Putamen (tissue), 1 donor: ENCODE measurements around the gene P2RX1.
A peak's percentile ranks its signal among the peaks of the same experiment; 100 is the strongest.

Experiments
- DNase-seq: peaks from one replicate; pipeline ENCODE4 v3.0.0-alpha.2; 2016; ENCODE audit warnings: low spot score

Gene P2RX1

GRCh38 chr17:3905017-3905520, 11.2 kb downstream of the P2RX1 start:
- DNase-seq: no peak

GRCh38 chr17:3904501-3904900, 11.8 kb downstream of the P2RX1 start:
- no peak for DNase-seq

- no peak for DNase-seq
Observed at GRCh38 chr17:3903881-3904290, 12.4 kb downstream of the P2RX1 start.

GRCh38 chr17:3903051-3903825, 13.0 kb downstream of the P2RX1 start:
- DNase-seq: no peak

GRCh38 chr17:3900646-3901045, 15.6 kb downstream of the P2RX1 start:
- DNase-seq: no peak

- DNase-seq: no peak
Observed at GRCh38 chr17:3897731-3898130, 18.5 kb downstream of the P2RX1 start.

- no peak for DNase-seq
Observed at GRCh38 chr17:3896968-3897235, 19.4 kb downstream of the P2RX1 start.

- no peak for DNase-seq
Observed at GRCh38 chr17:3896108-3896967, 19.9 kb downstream of the P2RX1 start.

- no peak for DNase-seq
Observed at GRCh38 chr17:3895354-3895753, 20.9 kb downstream of the P2RX1 start.

GRCh38 chr17:3894911-3895343, 21.3 kb downstream of the P2RX1 start:
- DNase-seq: no peak

GRCh38 chr17:3894188-3894587, 22.1 kb downstream of the P2RX1 start:
- no peak for DNase-seq

GRCh38 chr17:3893720-3894116, 22.5 kb downstream of the P2RX1 start:
- no peak for DNase-seq

GRCh38 chr17:3893003-3893719, 23.1 kb downstream of the P2RX1 start, which contains the start of gene CAMKK1:
CAMKK1 (minus strand) TSS chr17:3893053; CDS start chr17:3885687, 7,366 bp downstream.
- peak; percentile 83 for DNase-seq

- DNase-seq: peak; percentile 56
Observed at GRCh38 chr17:3892095-3892998, 23.9 kb downstream of the P2RX1 start.

- DNase-seq: no peak
Observed at GRCh38 chr17:3891626-3892094, 24.6 kb downstream of the P2RX1 start.

GRCh38 chr17:3890878-3891219, 25.4 kb downstream of the P2RX1 start:
- no peak for DNase-seq

GRCh38 chr17:3890082-3890877, 26.0 kb downstream of the P2RX1 start:
- no peak for DNase-seq

- no peak for DNase-seq
Observed at GRCh38 chr17:3889325-3890012, 26.8 kb downstream of the P2RX1 start.

- no peak for DNase-seq
Observed at GRCh38 chr17:3888343-3889171, 27.7 kb downstream of the P2RX1 start.
